Myocyte (in vitro differentiated cells): Measurements from ENCODE around the gene ABHD5. TPM values are rescaled to one million over a fixed set of nuclear protein-coding genes. Genes with fewer than 3 reads are reported as not detected.

ENCODE experiments used
- DNase-seq: peaks from one replicate; pipeline ENCODE4 v3.0.0-alpha.2; 2012; ENCODE audit warnings: low read depth
- total RNA-seq: library from RNA; depleted of rRNA; stranded (reverse); fragments of >200 nt; gene quantifications from 2 replicates; pipeline ENCODE4 v1.2.3, GENCODE V29; 2014

Gene ABHD5
- total RNA-seq, 1 donor from 2014 or later = 26.9 TPM

- no peak for DNase-seq
Measured at GRCh38 chr3:43685921-43686320, 4.8 kb upstream of the ABHD5 start.

GRCh38 chr3:43686333-43686699 lies 4.4 kb upstream of the ABHD5 start:
- DNase-seq = no peak

- no peak for DNase-seq
Measured at GRCh38 chr3:43686700-43687498, 3.8 kb upstream of the ABHD5 start.

DNA sequence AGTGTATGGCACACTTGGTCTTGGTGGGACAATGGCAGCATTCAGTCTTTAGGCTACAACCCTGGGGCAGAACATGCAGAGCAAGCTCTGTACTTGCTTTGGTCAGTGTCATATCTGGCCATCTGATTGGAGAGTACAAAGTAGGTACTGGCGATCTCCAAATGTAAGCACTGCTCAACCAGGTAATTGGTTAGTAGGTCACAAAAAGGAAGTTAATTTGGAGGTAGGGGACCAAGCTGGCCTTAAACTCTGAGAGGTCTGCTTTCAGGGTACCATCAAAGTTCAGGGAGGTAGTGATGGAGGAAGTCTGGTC lies 3.3 kb upstream of the ABHD5 start:
- DNase-seq = no peak

DNA sequence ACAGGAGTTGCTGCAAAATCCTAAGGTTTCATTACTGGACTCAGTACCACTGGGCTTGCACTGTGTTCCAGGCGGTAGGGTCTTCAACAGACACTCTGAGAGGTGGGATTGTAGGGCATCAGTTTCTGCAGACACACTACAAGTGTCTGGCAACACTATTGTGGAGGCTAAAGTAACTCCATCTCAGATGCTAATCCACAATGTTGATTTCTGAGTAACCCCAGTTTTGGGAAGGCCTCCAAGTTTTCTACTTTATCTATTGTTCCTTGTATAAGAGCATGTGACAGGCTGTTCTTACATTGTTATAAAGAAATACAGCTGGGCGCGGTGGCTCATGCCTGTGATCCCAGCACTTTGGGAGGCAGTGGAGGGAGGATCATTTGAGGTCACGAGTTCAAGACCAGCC lies 2.5 kb upstream of the ABHD5 start:
- no peak for DNase-seq

- DNase-seq = no peak
Measured at GRCh38 chr3:43689166-43689565, 1.6 kb upstream of the ABHD5 start.

- no peak for DNase-seq
Measured at GRCh38 chr3:43689766-43690399, 855 bp upstream of the ABHD5 start.

DNA sequence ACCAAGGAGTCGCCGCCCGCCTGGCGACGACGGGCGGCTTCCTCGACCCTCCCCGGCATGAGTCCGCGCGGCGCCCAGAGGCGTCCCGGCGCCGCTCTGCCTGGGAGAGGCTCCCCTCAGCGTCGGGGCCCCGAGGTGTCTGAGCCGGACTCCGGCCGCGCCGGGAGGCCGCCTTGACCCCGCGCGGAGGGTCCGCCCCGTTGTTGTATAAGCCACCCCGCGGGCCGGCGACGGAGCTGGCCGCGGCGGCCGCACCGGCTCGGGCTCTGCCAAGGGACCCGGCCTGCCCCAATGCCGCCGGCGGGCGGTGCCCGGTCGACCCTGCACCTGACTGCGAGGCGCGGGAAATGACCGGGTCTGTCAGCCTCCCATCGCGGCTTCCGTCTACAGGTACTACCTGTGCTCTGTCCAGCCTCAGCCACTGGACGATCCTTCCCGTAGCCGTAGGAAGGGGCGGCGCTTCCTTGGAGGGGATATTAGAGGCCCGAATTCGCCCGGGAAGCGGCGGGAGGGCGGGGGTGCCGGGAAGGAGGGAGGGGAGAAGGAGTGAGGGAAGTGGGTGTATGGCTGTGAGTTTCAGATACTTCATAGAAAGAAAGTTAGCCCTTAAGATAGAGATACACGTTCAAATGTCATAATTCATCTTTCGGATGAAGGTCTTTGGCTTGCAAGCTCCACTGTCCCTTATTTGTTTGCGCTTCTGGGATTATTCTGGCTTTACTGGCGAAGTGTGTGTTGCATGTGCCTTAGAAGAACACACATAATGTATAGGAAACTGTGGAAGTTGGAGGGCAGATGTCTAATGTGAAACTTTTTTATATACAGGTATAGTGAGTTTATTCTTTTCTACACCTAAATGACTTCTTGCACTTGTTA lies 620 bp downstream of the ABHD5 start:
- DNase-seq = peak; percentile 47

- DNase-seq = no peak
Measured at GRCh38 chr3:43692085-43692855, 1.5 kb downstream of the ABHD5 start.

GRCh38 chr3:43692971-43693370 lies 2.2 kb downstream of the ABHD5 start:
- no peak for DNase-seq

GRCh38 chr3:43693594-43693993 lies 2.9 kb downstream of the ABHD5 start:
- DNase-seq = no peak

GRCh38 chr3:43695443-43695842 lies 4.7 kb downstream of the ABHD5 start:
- no peak for DNase-seq

DNA sequence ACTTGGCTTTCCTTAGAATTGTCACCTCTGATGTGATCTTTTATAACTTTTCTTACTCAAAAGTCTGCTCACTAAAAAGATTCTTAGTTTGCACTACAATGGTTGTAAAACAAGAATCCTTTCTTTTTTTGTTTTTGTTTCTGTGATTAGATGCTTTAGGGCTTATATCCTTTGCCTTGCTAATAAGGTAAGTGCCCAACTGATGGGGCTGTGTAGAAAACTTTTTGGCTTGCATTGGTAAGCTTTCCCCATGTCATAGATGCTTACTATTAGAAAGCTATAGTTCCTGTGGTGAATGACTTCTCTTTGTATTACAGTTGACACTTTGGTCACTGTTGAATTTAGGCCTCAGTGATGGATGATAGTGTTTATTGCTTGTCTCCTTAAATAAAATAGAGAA lies 5.1 kb downstream of the ABHD5 start:
- no peak for DNase-seq

GRCh38 chr3:43696441-43696840 lies 5.7 kb downstream of the ABHD5 start:
- DNase-seq = no peak

GRCh38 chr3:43696881-43697280 lies 6.1 kb downstream of the ABHD5 start:
- DNase-seq = peak; percentile 5

GRCh38 chr3:43699864-43700263 lies 9.1 kb downstream of the ABHD5 start:
- no peak for DNase-seq

DNA sequence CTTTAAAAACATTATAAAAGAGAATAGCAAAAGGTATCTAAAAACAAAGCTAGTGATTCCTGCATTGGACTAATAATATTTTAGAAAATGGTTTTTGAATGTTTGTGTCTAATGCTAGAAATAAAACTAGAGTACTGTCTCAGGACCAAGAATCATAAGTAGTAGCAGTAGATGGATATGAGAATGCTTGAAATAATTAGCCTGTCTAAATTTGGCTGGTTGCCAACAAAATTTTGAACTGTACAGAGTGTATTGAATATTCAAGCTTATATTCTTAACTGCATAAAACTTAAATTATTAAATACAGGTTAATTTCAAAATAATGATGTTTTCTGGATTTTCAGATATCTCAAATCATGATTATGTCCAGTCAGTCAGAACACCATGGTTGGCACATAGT lies 14.0 kb downstream of the ABHD5 start:
- DNase-seq = no peak

DNA sequence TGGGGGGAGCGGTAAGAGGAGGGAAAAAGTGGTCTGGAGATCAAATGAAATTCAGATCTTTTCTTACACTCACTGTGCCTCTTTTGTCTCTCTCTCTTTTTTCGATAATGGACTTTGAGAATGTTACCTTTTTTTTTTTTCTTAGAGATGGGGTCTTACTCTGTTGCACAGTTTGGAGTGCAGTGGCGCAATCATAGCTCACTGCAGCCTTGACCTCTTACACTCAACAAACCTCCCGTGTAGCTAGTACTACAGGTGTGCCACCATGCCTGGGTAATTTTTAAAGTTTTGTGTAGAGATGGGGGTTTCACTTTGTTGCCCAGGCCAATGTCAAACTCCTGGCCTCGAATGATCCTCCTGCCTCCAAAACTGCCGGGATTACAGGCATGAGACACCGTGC lies 15.6 kb downstream of the ABHD5 start:
- DNase-seq = no peak

- no peak for DNase-seq
Measured at GRCh38 chr3:43707266-43707665, 16.5 kb downstream of the ABHD5 start.

DNA sequence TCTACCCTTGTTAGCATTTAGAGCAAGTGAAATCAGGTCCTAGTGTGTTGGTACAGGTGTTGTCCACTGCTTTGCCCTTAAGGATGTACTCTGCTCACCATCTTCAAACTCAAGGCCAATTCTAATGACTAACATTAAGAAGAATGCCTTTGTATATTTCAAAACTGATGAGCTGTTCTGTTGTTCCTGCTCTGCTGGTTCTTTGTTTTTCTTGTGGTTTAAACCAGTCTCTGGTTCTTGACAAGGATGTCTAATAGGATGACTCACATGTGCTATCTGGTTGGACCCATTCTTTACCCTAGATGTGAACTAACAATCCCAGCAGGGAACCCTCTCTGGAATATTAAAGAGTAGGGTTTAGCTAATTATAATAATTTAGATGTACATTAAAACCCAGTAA lies 17.3 kb downstream of the ABHD5 start:
- DNase-seq = peak; percentile 36

DNA sequence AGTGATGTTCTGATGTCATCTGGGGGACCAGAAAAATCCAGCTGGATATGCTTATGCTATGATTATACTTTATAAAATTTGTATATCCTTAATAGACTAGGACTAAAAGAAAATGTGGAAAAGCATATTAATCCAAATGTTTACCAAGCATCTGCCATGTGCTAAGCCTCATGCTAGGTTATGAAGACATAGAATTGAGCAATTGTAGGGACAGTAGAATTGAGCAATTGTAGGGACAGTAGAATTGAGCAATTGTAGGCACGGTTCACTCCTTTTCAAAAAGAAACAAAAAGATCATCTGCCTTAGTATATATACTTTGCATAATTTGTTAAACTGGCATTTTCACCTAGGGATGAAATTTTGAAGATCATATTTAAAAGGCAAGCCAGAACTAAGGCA lies 18.3 kb downstream of the ABHD5 start:
- no peak for DNase-seq

- DNase-seq = no peak
Measured at GRCh38 chr3:43710607-43711006, 19.9 kb downstream of the ABHD5 start.
